ENCODE results near the gene POLE.

GRCh38 chr12:132614029-132614428 is 73.1 kb downstream of the POLE start:
- TF ChIP-seq EZH2 (IDR thresholded peaks at IDR 0.05; ENCODE audit: low read length, unreplicated experiment) (no peak), CTCF (conservative IDR thresholded peaks at IDR 0.05; ENCODE audit: low read depth, low read length) (no peak), EZH2phosphoT487 (IDR thresholded peaks at IDR 0.05; ENCODE audit: borderline replicate concordance, low read length) (no peak)
